Activated naive CD8-positive, alpha-beta T cell treated with anti-CD3 and anti-CD28 coated beads, Interleukin-2, amount 10 ng/mL, durations not matched to agents 7 days and 5 days (primary cell): ENCODE data around the gene TAGLN. TPM values are rescaled to one million over a fixed set of nuclear protein-coding genes. Genes with fewer than 3 reads are reported as not detected.
A peak's percentile ranks its signal among the peaks of the same experiment; 100 is the strongest.

ENCODE experiments used
- ATAC-seq: fragments of 150-1000 bp; cut with Tn5 transposase; one replicate; pipeline ENCODE4 v1.10.0; 2021; ENCODE audit warnings: low read depth, moderate library complexity
- POLR2A ChIA-PET: fragments of 350-600 bp; sonication (Branson Sonifier 250); formaldehyde crosslinking; loops from one replicate; lab custom pipeline; 2021; ENCODE audit warnings: antibody characterized with exemption; lab: Charles Lee
- DNase-seq: peaks from one replicate; pipeline ENCODE4 v3.0.0; 2021
- H3K27ac Mint-ChIP-seq: one replicate; pipeline ENCODE4 v1.8.0; 2022; ENCODE audit warnings: mild to moderate bottlenecking, mixed read lengths
- H3K27me3 Mint-ChIP-seq: one replicate; pipeline ENCODE4 v1.8.0; 2022; ENCODE audit warnings: mild to moderate bottlenecking, moderate library complexity, mixed read lengths
- H3K36me3 Mint-ChIP-seq: one replicate; pipeline ENCODE4 v1.8.0; 2021; ENCODE audit warnings: mild to moderate bottlenecking, mixed read lengths
- H3K4me1 Mint-ChIP-seq: one replicate; pipeline ENCODE4 v1.8.0; 2021; ENCODE audit warnings: mixed read lengths
- H3K4me3 Mint-ChIP-seq: one replicate; pipeline ENCODE4 v1.8.0; 2022; ENCODE audit warnings: mild to moderate bottlenecking, moderate library complexity, mixed read lengths
- H3K9me3 Mint-ChIP-seq: one replicate; pipeline ENCODE4 v1.8.0; 2021; ENCODE audit warnings: mixed read lengths
- total RNA-seq, 2 experiments: library from RNA; stranded (reverse); gene quantifications; one replicate each; pipeline ENCODE4 v1.2.3, GENCODE V29; 2021

Gene TAGLN
- total RNA-seq, 2 experiments from 2014 or later, result 6.2 to 6.4 TPM

DNA sequence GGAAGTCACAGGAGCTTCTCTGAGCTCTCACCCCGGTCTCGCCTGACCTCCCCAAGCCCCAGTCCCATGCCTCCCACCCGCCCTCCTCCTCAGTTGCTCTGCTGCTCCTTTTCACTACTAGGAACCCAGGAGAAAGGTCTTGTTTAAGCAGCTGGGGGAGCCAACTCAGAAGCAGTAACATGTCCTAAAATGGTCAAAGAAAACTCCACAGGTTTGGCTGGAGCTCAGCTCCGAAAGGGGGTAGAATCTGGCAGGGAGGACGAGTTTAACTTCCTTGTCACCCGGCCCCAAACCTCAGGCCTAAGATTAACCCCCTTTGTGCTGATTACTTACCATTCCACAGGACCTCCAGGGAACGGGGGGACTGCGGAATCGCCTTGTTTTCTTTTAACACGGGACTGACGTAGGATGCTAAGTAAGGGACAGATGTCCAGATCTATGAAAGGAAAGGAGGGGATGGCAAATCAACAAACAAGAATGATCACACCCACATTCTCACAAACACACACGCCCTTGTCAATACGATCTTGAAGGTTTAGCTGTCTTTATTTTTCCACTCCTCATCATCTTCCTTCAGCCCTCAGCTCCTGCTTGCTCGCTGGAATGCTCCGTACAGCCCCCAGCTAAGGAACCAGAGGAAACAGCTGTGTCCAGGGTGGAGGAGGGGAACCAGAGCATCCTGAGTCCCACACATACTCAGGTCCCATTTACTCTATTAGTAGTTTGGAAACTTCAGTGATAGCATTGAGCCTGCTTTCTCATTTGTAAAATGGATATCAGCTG is 19.2 kb downstream of the TAGLN start:
- Mint-ChIP-seq H3K27me3 (no peaks in the 10 kb centered on the region), H3K4me1 (peaks cover 3% of the 10 kb centered on the region), H3K9me3 (no peaks in the 10 kb centered on the region), H3K4me3 (no peak overlapping the region), H3K36me3 (peaks cover 25% of the 10 kb centered on the region), H3K27ac (no peak overlapping the region)
- no peak for DNase-seq
- no peak for ATAC-seq
- POLR2A ChIA-PET, result no interaction called here

GRCh38 chr11:117219001-117219400 is 19.8 kb downstream of the TAGLN start:
- H3K27me3 Mint-ChIP-seq, result no peaks in the 10 kb centered on the region
- POLR2A ChIA-PET, result no interaction called here
- no peaks in the 10 kb centered on the region for H3K9me3 Mint-ChIP-seq
- H3K4me3 Mint-ChIP-seq, result no peak overlapping the region
- peaks cover 3% of the 10 kb centered on the region for H3K4me1 Mint-ChIP-seq
- no peak overlapping the region for H3K27ac Mint-ChIP-seq
- ATAC-seq, result no peak
- peaks cover 24% of the 10 kb centered on the region for H3K36me3 Mint-ChIP-seq
- no peak for DNase-seq

GRCh38 chr11:117219455-117219854 is 20.3 kb downstream of the TAGLN start:
- ATAC-seq, result no peak
- Mint-ChIP-seq H3K27ac (no peak overlapping the region), H3K36me3 (peaks cover 24% of the 10 kb centered on the region), H3K9me3 (no peaks in the 10 kb centered on the region), H3K4me3 (no peak overlapping the region), H3K4me1 (peaks cover 3% of the 10 kb centered on the region), H3K27me3 (no peaks in the 10 kb centered on the region)
- no peak for DNase-seq
- POLR2A ChIA-PET, result interaction anchor here (0.7 kb wide), 1 partner anchor 40 kb away, joined by 3 read pairs; no protein-coding TSS in a partner anchor

GRCh38 chr11:117219995-117220394 is 20.8 kb downstream of the TAGLN start:
- Mint-ChIP-seq H3K36me3 (peaks cover 26% of the 10 kb centered on the region), H3K27me3 (no peaks in the 10 kb centered on the region), H3K4me1 (peaks cover 3% of the 10 kb centered on the region), H3K27ac (no peak overlapping the region), H3K9me3 (no peaks in the 10 kb centered on the region), H3K4me3 (no peak overlapping the region)
- POLR2A ChIA-PET, result interaction anchor here (0.7 to 1.3 kb wide), 2 partner anchors 9 to 41 kb away, joined by 3 to 4 read pairs; no protein-coding TSS in a partner anchor
- no peak for ATAC-seq
- DNase-seq, result no peak

GRCh38 chr11:117220568-117220967 is 21.4 kb downstream of the TAGLN start:
- ATAC-seq, result no peak
- peaks cover 26% of the 10 kb centered on the region for H3K36me3 Mint-ChIP-seq
- H3K9me3 Mint-ChIP-seq, result no peaks in the 10 kb centered on the region
- POLR2A ChIA-PET, result interaction anchor here (1.0 to 1.3 kb wide), 3 partner anchors 9 to 76 kb away, joined by 3 to 4 read pairs (median 3); partner anchors contain the start of gene PAFAH1B2
- DNase-seq, result peak; percentile 21
- H3K4me1 Mint-ChIP-seq, result peaks cover 3% of the 10 kb centered on the region
- peak overlapping the region; percentile 36 for H3K27ac Mint-ChIP-seq
- H3K27me3 Mint-ChIP-seq, result no peaks in the 10 kb centered on the region
- no peak overlapping the region for H3K4me3 Mint-ChIP-seq

- Mint-ChIP-seq H3K9me3 (no peaks in the 10 kb centered on the region), H3K27me3 (no peaks in the 10 kb centered on the region), H3K4me1 (peaks cover 3% of the 10 kb centered on the region), H3K36me3 (peaks cover 27% of the 10 kb centered on the region), H3K4me3 (no peak overlapping the region), H3K27ac (peak overlapping the region; percentile 36)
- POLR2A ChIA-PET, result interaction anchor here (1.0 to 1.3 kb wide), 4 partner anchors 9 to 77 kb away, joined by 3 to 4 read pairs (median 3); partner anchors contain the start of gene PAFAH1B2
- no peak for DNase-seq
- no peak for ATAC-seq
These were observed 22.0 kb downstream of the TAGLN start for GRCh38 chr11:117220999-117221774.

DNA sequence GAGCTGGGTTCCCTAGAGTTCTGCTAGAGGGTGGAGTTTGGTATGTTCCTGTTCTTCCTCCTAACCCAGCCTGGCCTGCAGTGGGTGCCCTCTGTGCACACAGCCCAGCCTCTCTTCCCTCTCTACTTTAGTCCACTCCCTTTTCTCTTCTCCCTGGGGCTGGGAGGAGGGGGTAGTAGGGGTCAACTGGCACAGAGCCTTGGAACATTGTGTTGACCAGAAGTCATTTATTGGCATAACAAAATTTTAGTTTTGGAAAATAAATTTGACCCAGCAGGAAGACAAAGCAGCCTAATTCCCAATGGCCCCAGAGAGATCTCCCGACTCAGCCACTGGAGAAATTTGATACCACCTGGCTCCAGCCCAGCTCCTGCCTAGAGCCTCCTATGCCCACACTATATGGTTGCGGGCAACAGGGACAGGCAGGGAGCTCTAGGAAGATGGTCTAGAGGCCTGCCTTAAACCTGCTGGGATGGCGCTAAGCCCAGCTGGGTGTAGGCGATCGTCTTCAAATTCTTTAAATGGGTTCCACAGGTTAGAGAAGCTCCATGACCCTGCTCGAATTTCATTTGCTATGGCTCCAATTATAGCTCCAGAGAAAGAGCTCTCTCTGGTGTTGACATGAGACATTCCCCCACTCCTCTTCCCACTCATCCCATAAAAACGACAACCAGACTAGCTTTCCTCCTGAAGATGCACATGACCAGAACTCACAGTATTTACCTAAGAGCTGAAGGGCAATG is 22.8 kb downstream of the TAGLN start:
- Mint-ChIP-seq H3K4me1 (peaks cover 7% of the 10 kb centered on the region), H3K4me3 (no peak overlapping the region), H3K27ac (no peak overlapping the region), H3K9me3 (no peaks in the 10 kb centered on the region), H3K27me3 (no peaks in the 10 kb centered on the region), H3K36me3 (peaks cover 23% of the 10 kb centered on the region)
- DNase-seq, result peak; percentile 12
- POLR2A ChIA-PET, result interaction anchor here (1.0 to 1.3 kb wide), 3 partner anchors 10 to 77 kb away, joined by 3 to 5 read pairs (median 3); partner anchors contain the start of genes PAFAH1B2 and PCSK7
- no peak for ATAC-seq

DNA sequence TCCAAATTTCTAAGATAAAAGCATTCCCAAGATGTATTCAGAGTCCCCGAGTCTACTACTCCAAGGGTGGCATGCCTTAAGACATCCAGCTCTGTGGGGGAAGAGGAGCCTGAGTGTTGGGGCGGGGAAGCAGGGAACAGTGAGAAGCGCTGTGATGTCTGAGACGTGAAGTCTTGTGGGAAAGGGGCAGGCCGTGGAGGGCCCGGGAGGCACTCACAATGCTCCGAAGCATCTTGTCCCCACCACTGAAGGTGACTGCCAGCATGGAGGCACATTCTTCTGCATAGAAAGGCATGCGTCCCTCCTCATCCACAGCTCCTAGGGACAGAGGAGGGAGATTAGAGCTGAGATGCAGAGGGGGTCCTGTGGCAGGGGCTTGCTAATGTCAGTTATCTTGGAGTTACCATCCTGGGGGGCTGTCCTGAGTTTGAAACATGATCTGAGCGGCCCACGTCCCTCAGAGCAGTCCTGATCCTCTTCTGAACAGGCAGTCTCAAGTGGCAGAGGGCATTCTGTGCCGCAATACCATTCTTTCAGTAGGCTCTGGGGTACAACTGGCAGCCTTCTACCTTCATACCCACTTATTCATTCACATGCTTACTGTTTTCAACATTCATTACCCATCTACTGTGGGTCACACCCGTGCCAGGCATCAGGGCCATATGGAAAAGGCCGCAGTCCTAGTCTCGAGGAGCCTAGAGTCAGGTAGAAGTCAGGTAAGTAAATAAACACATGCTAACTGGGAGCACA is 24.0 kb downstream of the TAGLN start:
- H3K27me3 Mint-ChIP-seq, result no peaks in the 10 kb centered on the region
- POLR2A ChIA-PET, result interaction anchor here (0.7 to 1.2 kb wide), 2 partner anchors 8 to 26 kb away, joined by 3 to 5 read pairs; partner anchors contain the start of gene PCSK7
- DNase-seq, result peak; percentile 14
- H3K36me3 Mint-ChIP-seq, result peaks cover 29% of the 10 kb centered on the region
- H3K9me3 Mint-ChIP-seq, result no peaks in the 10 kb centered on the region
- no peak for ATAC-seq
- no peak overlapping the region for H3K27ac Mint-ChIP-seq
- H3K4me3 Mint-ChIP-seq, result no peak overlapping the region
- H3K4me1 Mint-ChIP-seq, result peaks cover 10% of the 10 kb centered on the region

- DNase-seq (no peak), ATAC-seq (no peak)
- H3K27ac Mint-ChIP-seq, result no peak overlapping the region
- H3K9me3 Mint-ChIP-seq, result no peaks in the 10 kb centered on the region
- peaks cover 33% of the 10 kb centered on the region for H3K36me3 Mint-ChIP-seq
- no peaks in the 10 kb centered on the region for H3K27me3 Mint-ChIP-seq
- POLR2A ChIA-PET, result interaction anchor here (1.8 kb wide), 1 partner anchor 45 kb away, joined by 5 read pairs; the partner anchor contains the start of gene SIDT2
- peaks cover 16% of the 10 kb centered on the region for H3K4me1 Mint-ChIP-seq
- no peak overlapping the region for H3K4me3 Mint-ChIP-seq
These were observed 24.8 kb downstream of the TAGLN start for GRCh38 chr11:117223741-117224689.

- H3K36me3 Mint-ChIP-seq, result peaks cover 35% of the 10 kb centered on the region
- no peak overlapping the region for H3K27ac Mint-ChIP-seq
- no peak for DNase-seq
- ATAC-seq, result no peak
- no peaks in the 10 kb centered on the region for H3K9me3 Mint-ChIP-seq
- no peak overlapping the region for H3K4me3 Mint-ChIP-seq
- H3K27me3 Mint-ChIP-seq, result no peaks in the 10 kb centered on the region
- POLR2A ChIA-PET, result interaction anchor here (1.8 kb wide), 1 partner anchor 47 kb away, joined by 5 read pairs; the partner anchor contains the start of gene SIDT2
- H3K4me1 Mint-ChIP-seq, result peaks cover 27% of the 10 kb centered on the region
These were observed 26.5 kb downstream of the TAGLN start for GRCh38 chr11:117225553-117226170.
